Measurements from ENCODE around the gene CCDC57. TPM values are rescaled to one million over a fixed set of nuclear protein-coding genes. Genes with fewer than 3 reads are reported as not detected.

CCDC57 gene
- total RNA-seq, 3 donors from 2014 or later, result 48.9 to 64.6 (median 60.5) TPM

DNA sequence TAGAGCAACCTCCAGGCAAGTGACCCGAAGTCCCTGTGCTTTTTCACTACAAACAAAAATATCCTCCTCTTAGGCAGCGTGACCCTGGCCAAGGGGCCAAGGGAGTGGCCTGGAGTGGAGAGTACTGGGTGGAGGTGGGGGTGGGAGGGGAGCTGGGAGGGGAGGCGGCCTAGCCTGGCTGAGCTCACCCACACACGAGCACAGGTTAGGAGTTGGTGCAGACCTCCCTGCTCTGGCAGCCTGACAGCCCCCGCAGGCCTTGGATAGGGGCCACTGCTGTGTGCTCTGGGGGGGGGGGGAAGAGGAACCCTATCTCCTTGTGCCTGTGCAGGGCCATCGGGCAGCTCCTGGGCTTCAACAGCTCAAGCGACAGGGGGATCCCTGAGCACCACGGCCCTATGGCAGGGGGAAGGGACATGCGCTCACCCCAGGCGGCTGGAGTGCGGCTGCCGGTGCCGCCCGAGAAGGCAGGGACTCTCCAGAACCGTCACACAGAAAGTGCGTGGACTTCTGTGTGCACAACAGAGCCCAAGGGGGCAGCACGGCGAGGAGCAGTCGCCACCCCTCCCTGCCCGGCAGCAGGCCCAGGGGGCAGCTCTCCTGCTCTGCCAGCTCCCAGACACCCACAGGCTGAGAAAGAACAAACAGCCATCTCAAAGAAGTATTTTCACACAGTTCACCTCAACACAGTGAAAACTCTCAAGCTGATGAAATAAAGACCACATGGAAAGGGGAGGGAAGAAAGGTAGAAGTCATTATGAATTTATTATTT is 29.5 kb upstream of the CCDC57 start:
- H3K9me3 Mint-ChIP-seq, result no peaks in the 10 kb centered on the region
- H3K27me3 Mint-ChIP-seq (ENCODE audit: low read depth), result no peaks in the 10 kb centered on the region
- ATAC-seq (peak in 1 of 2 donors; percentile 2), DNase-seq (no peak)
- H3K36me3 Mint-ChIP-seq (ENCODE audit: insufficient read depth), result peaks cover 22% of the 10 kb centered on the region
- peaks cover 50% of the 10 kb centered on the region for H3K4me1 Mint-ChIP-seq (ENCODE audit: low read depth)
- no peak overlapping the region for H3K4me3 Mint-ChIP-seq

GRCh38 chr17:82241183-82241925 is 28.7 kb upstream of the CCDC57 start:
- Mint-ChIP-seq H3K36me3 (ENCODE audit: insufficient read depth) (peaks cover 19% of the 10 kb centered on the region), H3K4me1 (ENCODE audit: low read depth) (peaks cover 46% of the 10 kb centered on the region), H3K9me3 (no peaks in the 10 kb centered on the region), H3K4me3 (no peak overlapping the region), H3K27me3 (ENCODE audit: low read depth) (no peaks in the 10 kb centered on the region)
- ATAC-seq (peak; percentile 39 to 45), DNase-seq (no peak)

GRCh38 chr17:82240506-82241182 is 28.0 kb upstream of the CCDC57 start:
- Mint-ChIP-seq H3K9me3 (no peaks in the 10 kb centered on the region), H3K27me3 (ENCODE audit: low read depth) (no peaks in the 10 kb centered on the region), H3K4me1 (ENCODE audit: low read depth) (peaks cover 47% of the 10 kb centered on the region), H3K4me3 (no peak overlapping the region), H3K36me3 (ENCODE audit: insufficient read depth) (peaks cover 14% of the 10 kb centered on the region)
- ATAC-seq (no peak), DNase-seq (no peak)

DNA sequence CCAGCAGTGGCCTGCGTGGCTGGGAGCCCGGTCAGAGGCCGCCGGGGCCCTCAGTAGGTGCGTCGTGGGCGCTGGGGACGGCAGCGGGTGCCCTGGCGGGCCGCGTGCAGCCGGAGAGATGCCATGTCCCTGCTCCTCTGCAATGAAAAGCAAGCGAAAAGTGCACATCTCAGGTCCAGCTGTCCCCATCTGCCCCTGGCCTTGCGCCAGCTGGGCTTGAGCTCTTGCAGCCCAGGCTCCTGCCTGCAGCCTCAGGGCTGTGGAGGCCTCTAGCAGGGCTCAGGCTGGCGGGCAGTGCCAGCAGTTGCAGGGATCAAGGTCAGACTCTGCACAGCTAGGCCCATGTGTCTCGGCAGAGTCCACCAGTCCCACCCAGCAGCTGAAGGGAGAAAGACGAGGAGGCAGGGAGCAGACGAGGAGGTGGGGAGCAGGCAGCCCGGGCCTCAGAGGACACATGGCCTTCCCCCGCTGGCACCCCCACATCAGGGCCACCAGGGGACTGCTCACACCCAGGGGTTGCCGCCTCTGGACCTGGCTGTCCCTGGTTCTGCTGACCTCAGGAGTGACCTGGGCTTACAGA is 27.4 kb upstream of the CCDC57 start:
- H3K27me3 Mint-ChIP-seq (ENCODE audit: low read depth), result no peaks in the 10 kb centered on the region
- H3K4me1 Mint-ChIP-seq (ENCODE audit: low read depth), result peaks cover 47% of the 10 kb centered on the region
- H3K36me3 Mint-ChIP-seq (ENCODE audit: insufficient read depth), result peaks cover 14% of the 10 kb centered on the region
- H3K9me3 Mint-ChIP-seq, result no peaks in the 10 kb centered on the region
- H3K4me3 Mint-ChIP-seq, result no peak overlapping the region
- no peak for ATAC-seq
- no peak for DNase-seq

GRCh38 chr17:82239401-82239925 is 26.8 kb upstream of the CCDC57 start:
- peaks cover 10% of the 10 kb centered on the region for H3K36me3 Mint-ChIP-seq (ENCODE audit: insufficient read depth)
- H3K27me3 Mint-ChIP-seq (ENCODE audit: low read depth), result no peaks in the 10 kb centered on the region
- DNase-seq (no peak), ATAC-seq (no peak)
- no peak overlapping the region for H3K4me3 Mint-ChIP-seq
- H3K9me3 Mint-ChIP-seq, result no peaks in the 10 kb centered on the region
- H3K4me1 Mint-ChIP-seq (ENCODE audit: low read depth), result peaks cover 47% of the 10 kb centered on the region

DNA sequence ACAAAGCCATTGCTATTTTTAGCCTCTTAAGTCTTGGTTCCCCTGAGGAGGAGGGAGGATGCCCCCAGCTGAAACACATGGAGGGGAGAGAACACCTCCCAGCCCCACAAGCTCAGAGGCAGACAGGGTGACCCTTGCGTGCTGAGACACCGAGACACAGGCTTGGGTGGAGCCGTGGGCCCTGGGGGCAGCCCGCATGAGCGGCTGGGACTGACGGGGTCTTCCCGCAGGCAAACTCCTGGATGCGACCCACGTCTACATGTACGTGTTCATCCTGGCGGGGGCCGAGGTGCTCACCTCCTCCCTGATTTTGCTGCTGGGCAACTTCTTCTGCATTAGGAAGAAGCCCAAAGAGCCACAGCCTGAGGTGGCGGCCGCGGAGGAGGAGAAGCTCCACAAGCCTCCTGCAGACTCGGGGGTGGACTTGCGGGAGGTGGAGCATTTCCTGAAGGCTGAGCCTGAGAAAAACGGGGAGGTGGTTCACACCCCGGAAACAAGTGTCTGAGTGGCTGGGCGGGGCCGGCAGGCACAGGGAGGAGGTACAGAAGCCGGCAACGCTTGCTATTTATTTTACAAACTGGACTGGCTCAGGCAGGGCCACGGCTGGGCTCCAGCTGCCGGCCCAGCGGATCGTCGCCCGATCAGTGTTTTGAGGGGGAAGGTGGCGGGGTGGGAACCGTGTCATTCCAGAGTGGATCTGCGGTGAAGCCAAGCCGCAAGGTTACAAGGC is 26.0 kb upstream of the CCDC57 start:
- Mint-ChIP-seq H3K36me3 (ENCODE audit: insufficient read depth) (peaks cover 4% of the 10 kb centered on the region), H3K4me1 (ENCODE audit: low read depth) (peaks cover 45% of the 10 kb centered on the region), H3K4me3 (peak overlapping the region; percentile 76), H3K9me3 (no peaks in the 10 kb centered on the region), H3K27me3 (ENCODE audit: low read depth) (no peaks in the 10 kb centered on the region)
- DNase-seq (peak; percentile 66), ATAC-seq (peak; percentile 61 to 63)

- peaks cover 45% of the 10 kb centered on the region for H3K4me1 Mint-ChIP-seq (ENCODE audit: low read depth)
- ATAC-seq, result peak; percentile 2 to 3
- DNase-seq, result no peak
- H3K27me3 Mint-ChIP-seq (ENCODE audit: low read depth), result no peaks in the 10 kb centered on the region
- H3K36me3 Mint-ChIP-seq (ENCODE audit: insufficient read depth), result peaks cover 4% of the 10 kb centered on the region
- no peaks in the 10 kb centered on the region for H3K9me3 Mint-ChIP-seq
- no peak overlapping the region for H3K4me3 Mint-ChIP-seq
Observed at GRCh38 chr17:82237746-82238471, 25.3 kb upstream of the CCDC57 start.

DNA sequence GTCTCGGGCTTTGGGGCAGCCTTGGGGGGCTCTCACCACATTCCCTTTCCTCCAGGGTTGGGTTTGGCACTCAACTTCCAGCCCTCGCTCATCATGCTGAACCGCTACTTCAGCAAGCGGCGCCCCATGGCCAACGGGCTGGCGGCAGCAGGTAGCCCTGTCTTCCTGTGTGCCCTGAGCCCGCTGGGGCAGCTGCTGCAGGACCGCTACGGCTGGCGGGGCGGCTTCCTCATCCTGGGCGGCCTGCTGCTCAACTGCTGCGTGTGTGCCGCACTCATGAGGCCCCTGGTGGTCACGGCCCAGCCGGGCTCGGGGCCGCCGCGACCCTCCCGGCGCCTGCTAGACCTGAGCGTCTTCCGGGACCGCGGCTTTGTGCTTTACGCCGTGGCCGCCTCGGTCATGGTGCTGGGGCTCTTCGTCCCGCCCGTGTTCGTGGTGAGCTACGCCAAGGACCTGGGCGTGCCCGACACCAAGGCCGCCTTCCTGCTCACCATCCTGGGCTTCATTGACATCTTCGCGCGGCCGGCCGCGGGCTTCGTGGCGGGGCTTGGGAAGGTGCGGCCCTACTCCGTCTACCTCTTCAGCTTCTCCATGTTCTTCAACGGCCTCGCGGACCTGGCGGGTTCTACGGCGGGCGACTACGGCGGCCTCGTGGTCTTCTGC is 24.6 kb upstream of the CCDC57 start:
- no peak for DNase-seq

DNA sequence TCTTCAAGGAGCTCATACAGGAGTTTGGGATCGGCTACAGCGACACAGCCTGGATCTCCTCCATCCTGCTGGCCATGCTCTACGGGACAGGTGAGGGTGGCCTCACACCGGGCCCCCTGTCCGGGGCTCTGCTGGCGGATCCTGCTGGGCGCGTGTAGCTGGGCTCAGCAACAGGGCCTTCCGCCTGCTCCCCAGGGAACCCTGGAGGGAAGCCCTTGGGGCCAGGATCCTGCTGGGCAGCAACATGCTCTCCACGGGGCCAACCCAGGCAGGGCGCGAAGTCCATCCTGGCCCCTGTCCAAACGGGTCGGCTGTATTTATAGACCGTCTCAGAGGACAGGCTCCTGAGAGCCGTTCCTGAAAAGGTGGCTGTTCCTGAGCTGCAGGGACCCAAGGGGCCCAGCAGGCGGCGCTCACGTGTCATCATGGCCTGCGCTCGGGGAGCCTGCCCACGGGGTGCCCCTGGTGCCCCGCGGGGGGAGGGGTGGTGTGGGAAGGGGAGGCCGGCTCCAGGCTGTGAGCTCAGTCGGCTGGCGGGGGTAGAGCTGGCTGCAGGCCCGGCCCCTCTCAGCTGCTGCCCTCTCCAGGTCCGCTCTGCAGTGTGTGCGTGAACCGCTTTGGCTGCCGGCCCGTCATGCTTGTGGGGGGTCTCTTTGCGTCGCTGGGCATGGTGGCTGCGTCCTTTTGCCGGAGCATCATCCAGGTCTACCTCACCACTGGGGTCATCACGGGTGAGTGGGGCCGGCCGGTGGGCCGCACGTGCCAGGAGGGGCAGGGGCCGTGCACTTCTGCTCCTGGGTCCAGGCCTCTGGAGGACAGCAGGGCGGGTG is 23.7 kb upstream of the CCDC57 start:
- no peak overlapping the region for H3K4me3 Mint-ChIP-seq
- H3K4me1 Mint-ChIP-seq (ENCODE audit: low read depth), result peaks cover 36% of the 10 kb centered on the region
- H3K27me3 Mint-ChIP-seq (ENCODE audit: low read depth), result no peaks in the 10 kb centered on the region
- no peaks in the 10 kb centered on the region for H3K9me3 Mint-ChIP-seq
- ATAC-seq, result peak; percentile 37 to 51
- no peaks in the 10 kb centered on the region for H3K36me3 Mint-ChIP-seq (ENCODE audit: insufficient read depth)
- peak; percentile 67 for DNase-seq

More for the DNA sequence above, 24.6 kb upstream of the CCDC57 start:
- no peaks in the 10 kb centered on the region for H3K27me3 Mint-ChIP-seq (ENCODE audit: low read depth)
- ATAC-seq, result no peak
- no peak overlapping the region for H3K4me3 Mint-ChIP-seq
- no peaks in the 10 kb centered on the region for H3K9me3 Mint-ChIP-seq
- H3K36me3 Mint-ChIP-seq (ENCODE audit: insufficient read depth), result no peaks in the 10 kb centered on the region
- H3K4me1 Mint-ChIP-seq (ENCODE audit: low read depth), result peaks cover 41% of the 10 kb centered on the region

DNA sequence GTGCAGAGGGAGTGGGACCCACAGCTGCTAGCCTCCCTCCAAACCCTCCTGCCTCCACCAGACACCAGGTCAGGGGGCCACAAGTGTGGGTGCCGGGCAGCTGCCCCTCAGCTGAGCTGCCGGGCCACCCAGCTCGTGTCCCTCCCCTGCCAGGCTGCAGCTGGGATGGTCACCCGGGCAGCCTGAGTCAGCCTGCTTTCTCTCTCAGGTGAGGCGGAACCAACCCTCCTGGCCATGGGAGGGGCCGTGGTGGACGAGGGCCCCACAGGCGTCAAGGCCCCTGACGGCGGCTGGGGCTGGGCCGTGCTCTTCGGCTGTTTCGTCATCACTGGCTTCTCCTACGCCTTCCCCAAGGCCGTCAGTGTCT is 23.1 kb upstream of the CCDC57 start:
- Mint-ChIP-seq H3K27me3 (ENCODE audit: low read depth) (no peaks in the 10 kb centered on the region), H3K4me3 (no peak overlapping the region), H3K4me1 (ENCODE audit: low read depth) (peaks cover 30% of the 10 kb centered on the region), H3K36me3 (ENCODE audit: insufficient read depth) (no peaks in the 10 kb centered on the region), H3K9me3 (no peaks in the 10 kb centered on the region)
- ATAC-seq, result no peak
- no peak for DNase-seq

- ATAC-seq (no peak), DNase-seq (no peak)
- Mint-ChIP-seq H3K9me3 (no peaks in the 10 kb centered on the region), H3K36me3 (ENCODE audit: insufficient read depth) (no peaks in the 10 kb centered on the region), H3K4me3 (no peak overlapping the region), H3K27me3 (ENCODE audit: low read depth) (no peaks in the 10 kb centered on the region), H3K4me1 (ENCODE audit: low read depth) (peaks cover 27% of the 10 kb centered on the region)
Observed at GRCh38 chr17:82235056-82235774, 22.6 kb upstream of the CCDC57 start.
